ENCODE results near the gene GPR155.
"Not testable (repeated sequence)": the region's sequence is repeated elsewhere in the genome, so short reads cannot be mapped to it uniquely, and the experiment has no call there.

The GPR155 gene

DNA sequence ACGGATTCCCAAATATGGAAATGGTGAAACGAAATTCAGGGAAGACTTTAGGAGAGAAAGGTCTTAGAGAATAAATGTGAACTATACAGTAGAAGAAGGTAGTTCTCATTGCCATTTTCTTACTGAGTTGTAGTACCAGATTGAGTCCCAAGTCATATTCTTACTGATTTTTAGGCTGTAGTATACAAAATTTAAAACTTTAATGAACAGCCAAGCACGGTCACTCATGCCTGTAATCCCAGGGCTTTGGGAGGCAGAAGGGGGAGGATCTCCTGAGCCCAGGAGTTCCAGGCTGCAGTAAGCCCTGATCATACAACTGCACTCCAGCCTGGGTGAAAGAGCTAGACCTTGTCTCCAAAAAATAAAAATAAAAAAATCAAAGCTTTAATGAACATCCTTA is 89.1 kb downstream of the GPR155 start:
- TF ChIP-seq, protein P1, sequence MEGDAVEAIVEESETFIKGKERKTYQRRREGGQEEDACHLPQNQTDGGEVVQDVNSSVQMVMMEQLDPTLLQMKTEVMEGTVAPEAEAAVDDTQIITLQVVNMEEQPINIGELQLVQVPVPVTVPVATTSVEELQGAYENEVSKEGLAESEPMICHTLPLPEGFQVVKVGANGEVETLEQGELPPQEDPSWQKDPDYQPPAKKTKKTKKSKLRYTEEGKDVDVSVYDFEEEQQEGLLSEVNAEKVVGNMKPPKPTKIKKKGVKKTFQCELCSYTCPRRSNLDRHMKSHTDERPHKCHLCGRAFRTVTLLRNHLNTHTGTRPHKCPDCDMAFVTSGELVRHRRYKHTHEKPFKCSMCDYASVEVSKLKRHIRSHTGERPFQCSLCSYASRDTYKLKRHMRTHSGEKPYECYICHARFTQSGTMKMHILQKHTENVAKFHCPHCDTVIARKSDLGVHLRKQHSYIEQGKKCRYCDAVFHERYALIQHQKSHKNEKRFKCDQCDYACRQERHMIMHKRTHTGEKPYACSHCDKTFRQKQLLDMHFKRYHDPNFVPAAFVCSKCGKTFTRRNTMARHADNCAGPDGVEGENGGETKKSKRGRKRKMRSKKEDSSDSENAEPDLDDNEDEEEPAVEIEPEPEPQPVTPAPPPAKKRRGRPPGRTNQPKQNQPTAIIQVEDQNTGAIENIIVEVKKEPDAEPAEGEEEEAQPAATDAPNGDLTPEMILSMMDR (IDR thresholded peaks at IDR 0.05; ENCODE audit: extremely low read depth, insufficient read depth, missing control alignments): no peak
- DNase-seq (ENCODE audit: low spot score): no peak
- in situ Hi-C loops (cut with MboI; ENCODE audit: low pct_unique_long_range_greater_than_20kb, low sequenced_read_pairs, unreplicated experiment): no loop called here

- in situ Hi-C loops (cut with MboI; ENCODE audit: low pct_unique_long_range_greater_than_20kb, low sequenced_read_pairs, unreplicated experiment): no loop called here
- peak; percentile 19 for DNase-seq (ENCODE audit: low spot score)
- TF ChIP-seq, protein P1 (IDR thresholded peaks at IDR 0.05; ENCODE audit: extremely low read depth, insufficient read depth, missing control alignments): no peak
Observed at GRCh38 chr2:174395969-174396630, 90.7 kb downstream of the GPR155 start.

GRCh38 chr2:174395284-174395968 is 91.4 kb downstream of the GPR155 start, which contains the start of gene SCRN3:
TSS of gene SCRN3 (plus strand) at chr2:174395730. CDS start at chr2:174398284, 2,554 bp downstream.
- DNase-seq (ENCODE audit: low spot score): peak; percentile 90
- in situ Hi-C loops (cut with MboI; ENCODE audit: low pct_unique_long_range_greater_than_20kb, low sequenced_read_pairs, unreplicated experiment): no loop called here
- TF ChIP-seq, protein P1 (IDR thresholded peaks at IDR 0.05; ENCODE audit: extremely low read depth, insufficient read depth, missing control alignments): no peak

DNA sequence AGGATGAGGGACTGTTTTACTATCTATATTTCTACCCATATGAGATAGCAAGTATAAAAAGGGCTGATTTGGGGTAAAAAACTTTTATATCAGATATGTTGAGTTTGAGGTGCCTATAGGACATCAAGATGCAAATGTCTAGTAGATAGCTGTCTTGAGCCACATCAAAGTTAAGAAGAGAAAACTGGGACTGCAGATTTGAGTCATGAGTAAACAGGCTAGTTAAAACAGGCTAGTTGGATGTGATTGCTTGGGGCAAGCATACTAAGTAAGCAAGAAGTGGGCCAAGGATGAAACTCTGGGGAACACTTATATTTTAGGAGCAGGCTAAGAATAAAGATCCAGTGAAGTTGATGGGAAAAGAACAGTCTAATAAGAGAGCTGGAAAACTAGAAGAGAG is 94.1 kb downstream of the GPR155 start:
- DNase-seq (ENCODE audit: low spot score): no peak
- TF ChIP-seq, protein P1 (IDR thresholded peaks at IDR 0.05; ENCODE audit: extremely low read depth, insufficient read depth, missing control alignments): no peak
- in situ Hi-C loops (cut with MboI; ENCODE audit: low pct_unique_long_range_greater_than_20kb, low sequenced_read_pairs, unreplicated experiment): no loop called here

DNA sequence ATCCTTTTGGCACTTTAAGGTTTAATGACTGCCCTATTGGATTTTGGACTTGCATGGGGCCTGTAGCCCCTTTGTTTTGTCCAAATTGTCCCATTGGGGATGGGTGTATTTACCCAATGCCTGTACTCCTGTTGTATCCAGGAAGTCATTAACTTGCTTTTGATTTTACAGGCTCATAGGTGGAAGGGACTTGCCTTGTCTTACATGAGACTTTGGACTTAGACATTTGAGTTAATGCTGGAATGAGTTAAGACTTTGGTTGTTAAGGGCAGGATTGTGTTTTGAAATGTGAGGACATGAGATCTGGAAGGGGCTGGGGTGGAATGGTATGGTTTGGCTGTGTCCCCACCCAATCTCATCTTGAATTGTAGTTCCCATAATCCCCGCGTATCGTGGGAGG is 96.5 kb downstream of the GPR155 start:
- in situ Hi-C loops (cut with MboI; ENCODE audit: low pct_unique_long_range_greater_than_20kb, low sequenced_read_pairs, unreplicated experiment); DNase-seq (ENCODE audit: low spot score): not testable (repeated sequence)

GRCh38 chr2:174389542-174389941 is 97.3 kb downstream of the GPR155 start:
- DNase-seq (ENCODE audit: low spot score): no peak
- in situ Hi-C loops (cut with MboI; ENCODE audit: low pct_unique_long_range_greater_than_20kb, low sequenced_read_pairs, unreplicated experiment): no loop called here
- TF ChIP-seq, protein P1 (IDR thresholded peaks at IDR 0.05; ENCODE audit: extremely low read depth, insufficient read depth, missing control alignments): no peak

DNA sequence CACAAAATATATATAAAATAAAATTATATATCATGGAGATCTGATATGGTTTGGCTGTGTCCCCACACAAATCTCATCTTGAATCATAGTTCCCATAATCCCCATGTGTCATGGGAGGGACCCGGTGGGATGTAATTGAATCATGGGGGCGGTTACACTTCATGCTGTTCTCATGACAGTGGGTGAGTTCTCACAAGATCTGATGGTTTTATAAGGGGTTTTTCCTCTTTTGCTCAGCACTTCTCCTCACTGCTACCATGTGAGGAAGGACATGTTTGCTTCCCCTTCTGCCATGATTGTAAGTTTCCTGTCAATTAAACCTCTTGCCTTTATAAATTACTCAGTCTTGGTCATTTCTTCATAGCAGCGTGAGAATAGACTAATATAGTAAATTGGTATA is 98.1 kb downstream of the GPR155 start:
- in situ Hi-C loops (cut with MboI; ENCODE audit: low pct_unique_long_range_greater_than_20kb, low sequenced_read_pairs, unreplicated experiment); DNase-seq (ENCODE audit: low spot score): not testable (repeated sequence)
